ENCODE measurements around the gene SLIT1.

DNA sequence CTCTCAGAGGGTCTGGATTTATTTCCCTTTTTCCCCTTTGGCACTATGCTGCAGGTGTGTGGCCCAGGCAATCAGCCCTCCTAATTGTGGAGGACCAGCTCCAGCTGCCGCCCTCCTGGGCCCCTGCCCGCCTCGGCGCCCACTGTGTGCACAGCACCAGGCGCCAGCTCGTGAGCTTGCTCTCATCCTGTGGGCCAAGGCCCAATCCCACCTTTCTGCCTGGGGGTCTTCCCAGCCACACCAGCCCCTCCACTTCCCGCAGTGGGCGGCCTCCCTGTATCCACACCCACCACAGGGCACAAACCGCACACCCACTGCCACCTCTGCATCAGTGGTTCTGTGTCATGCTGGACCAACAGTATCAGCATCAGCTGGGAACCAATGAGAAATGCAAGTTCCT is 25.5 kb upstream of the SLIT1 start:
- TF ChIP-seq POLR2A (IDR thresholded peaks at IDR 0.05; ENCODE audit: control extremely low read depth in 1 of 2, low read depth in 2 of 2, low read length in 2 of 2) (no peak), TAF1 (IDR thresholded peaks at IDR 0.05; ENCODE audit: low read depth, low read length) (no peak), PHF8 (conservative IDR thresholded peaks at IDR 0.05; ENCODE audit: low read depth, low read length) (no peak), EZH2 (IDR thresholded peaks at IDR 0.05; ENCODE audit: low read depth, low read length, severe bottlenecking) (no peak), SRF (IDR thresholded peaks at IDR 0.05; ENCODE audit: low read depth, low read length) (no peak), TEAD4 (IDR thresholded peaks at IDR 0.05; ENCODE audit: low read depth, low read length) (no peak)
- TF ChIP-seq, protein P1, sequence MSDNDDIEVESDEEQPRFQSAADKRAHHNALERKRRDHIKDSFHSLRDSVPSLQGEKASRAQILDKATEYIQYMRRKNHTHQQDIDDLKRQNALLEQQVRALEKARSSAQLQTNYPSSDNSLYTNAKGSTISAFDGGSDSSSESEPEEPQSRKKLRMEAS (IDR thresholded peaks at IDR 0.05), result no peak
- TF ChIP-seq, protein P2, sequence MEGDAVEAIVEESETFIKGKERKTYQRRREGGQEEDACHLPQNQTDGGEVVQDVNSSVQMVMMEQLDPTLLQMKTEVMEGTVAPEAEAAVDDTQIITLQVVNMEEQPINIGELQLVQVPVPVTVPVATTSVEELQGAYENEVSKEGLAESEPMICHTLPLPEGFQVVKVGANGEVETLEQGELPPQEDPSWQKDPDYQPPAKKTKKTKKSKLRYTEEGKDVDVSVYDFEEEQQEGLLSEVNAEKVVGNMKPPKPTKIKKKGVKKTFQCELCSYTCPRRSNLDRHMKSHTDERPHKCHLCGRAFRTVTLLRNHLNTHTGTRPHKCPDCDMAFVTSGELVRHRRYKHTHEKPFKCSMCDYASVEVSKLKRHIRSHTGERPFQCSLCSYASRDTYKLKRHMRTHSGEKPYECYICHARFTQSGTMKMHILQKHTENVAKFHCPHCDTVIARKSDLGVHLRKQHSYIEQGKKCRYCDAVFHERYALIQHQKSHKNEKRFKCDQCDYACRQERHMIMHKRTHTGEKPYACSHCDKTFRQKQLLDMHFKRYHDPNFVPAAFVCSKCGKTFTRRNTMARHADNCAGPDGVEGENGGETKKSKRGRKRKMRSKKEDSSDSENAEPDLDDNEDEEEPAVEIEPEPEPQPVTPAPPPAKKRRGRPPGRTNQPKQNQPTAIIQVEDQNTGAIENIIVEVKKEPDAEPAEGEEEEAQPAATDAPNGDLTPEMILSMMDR (IDR thresholded peaks at IDR 0.05; ENCODE audit: control extremely low read depth in 1 of 3, insufficient read depth in 1 of 3, low read depth in 1 of 3, low read length in 3 of 3), result no peak
- TF ChIP-seq, protein P3, sequence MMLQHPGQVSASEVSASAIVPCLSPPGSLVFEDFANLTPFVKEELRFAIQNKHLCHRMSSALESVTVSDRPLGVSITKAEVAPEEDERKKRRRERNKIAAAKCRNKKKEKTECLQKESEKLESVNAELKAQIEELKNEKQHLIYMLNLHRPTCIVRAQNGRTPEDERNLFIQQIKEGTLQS (IDR thresholded peaks at IDR 0.05; ENCODE audit: insufficient read depth, low read depth, low read length), result no peak

Data from H1 (cell line).